Measurements from ENCODE around the gene DENND1A. TPM values are rescaled to one million over a fixed set of nuclear protein-coding genes. Genes with fewer than 3 reads are reported as not detected.

Gene DENND1A
- total RNA-seq, 1 donor from 2014 or later: 26.1 TPM

GRCh38 chr9:123880420-123880819 is 49.5 kb downstream of the DENND1A start:
- intact Hi-C loops (cut with DNase I): no loop called here
- ATAC-seq: no peak
- DNase-seq (ENCODE audit: low spot score): no peak

- DNase-seq (ENCODE audit: low spot score) (no peak), ATAC-seq (no peak)
- intact Hi-C loops (cut with DNase I): no loop called here
Measured at GRCh38 chr9:123876750-123877149, 53.2 kb downstream of the DENND1A start.

GRCh38 chr9:123872710-123873109 is 57.2 kb downstream of the DENND1A start:
- intact Hi-C loops (cut with DNase I): no loop called here
- DNase-seq (ENCODE audit: low spot score) (no peak), ATAC-seq (no peak)

DNA sequence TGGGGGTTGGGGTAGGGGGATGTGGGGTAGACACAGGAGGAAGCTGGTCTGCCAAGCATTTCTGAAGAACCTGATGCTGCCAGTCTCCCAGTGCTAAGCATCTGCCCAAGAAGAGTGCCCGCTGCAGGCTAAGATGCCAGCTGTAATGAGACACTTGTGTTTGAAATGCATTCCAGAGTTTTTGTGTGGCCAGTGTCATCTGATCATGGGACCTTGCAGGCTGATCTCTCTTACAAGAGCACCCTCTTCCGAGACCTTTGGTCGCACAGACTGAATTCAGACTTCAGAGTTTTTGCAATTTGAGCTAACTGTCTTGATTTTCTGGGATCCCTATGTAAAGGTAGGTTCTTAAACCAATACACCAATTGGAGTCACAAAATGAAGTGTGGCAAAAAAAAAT is 58.1 kb downstream of the DENND1A start:
- DNase-seq (ENCODE audit: low spot score) (no peak), ATAC-seq (no peak)
- intact Hi-C loops (cut with DNase I): no loop called here

- intact Hi-C loops (cut with DNase I): loop anchor here (10.0 kb wide), 1 partner anchor 377 kb away; no protein-coding TSS in a partner anchor
- DNase-seq (ENCODE audit: low spot score): no peak
- ATAC-seq: no peak
Measured at GRCh38 chr9:123868002-123868401, 61.9 kb downstream of the DENND1A start.

GRCh38 chr9:123867034-123867433 is 62.9 kb downstream of the DENND1A start:
- peak; percentile 57 for ATAC-seq
- DNase-seq (ENCODE audit: low spot score): no peak
- intact Hi-C loops (cut with DNase I): loop anchor here (10.0 kb wide), 1 partner anchor 378 kb away; no protein-coding TSS in a partner anchor

- ATAC-seq: no peak
- intact Hi-C loops (cut with DNase I): loop anchor here (10.0 kb wide), 1 partner anchor 378 kb away; no protein-coding TSS in a partner anchor
- DNase-seq (ENCODE audit: low spot score): no peak
Measured at GRCh38 chr9:123866497-123866896, 63.4 kb downstream of the DENND1A start.

DNA sequence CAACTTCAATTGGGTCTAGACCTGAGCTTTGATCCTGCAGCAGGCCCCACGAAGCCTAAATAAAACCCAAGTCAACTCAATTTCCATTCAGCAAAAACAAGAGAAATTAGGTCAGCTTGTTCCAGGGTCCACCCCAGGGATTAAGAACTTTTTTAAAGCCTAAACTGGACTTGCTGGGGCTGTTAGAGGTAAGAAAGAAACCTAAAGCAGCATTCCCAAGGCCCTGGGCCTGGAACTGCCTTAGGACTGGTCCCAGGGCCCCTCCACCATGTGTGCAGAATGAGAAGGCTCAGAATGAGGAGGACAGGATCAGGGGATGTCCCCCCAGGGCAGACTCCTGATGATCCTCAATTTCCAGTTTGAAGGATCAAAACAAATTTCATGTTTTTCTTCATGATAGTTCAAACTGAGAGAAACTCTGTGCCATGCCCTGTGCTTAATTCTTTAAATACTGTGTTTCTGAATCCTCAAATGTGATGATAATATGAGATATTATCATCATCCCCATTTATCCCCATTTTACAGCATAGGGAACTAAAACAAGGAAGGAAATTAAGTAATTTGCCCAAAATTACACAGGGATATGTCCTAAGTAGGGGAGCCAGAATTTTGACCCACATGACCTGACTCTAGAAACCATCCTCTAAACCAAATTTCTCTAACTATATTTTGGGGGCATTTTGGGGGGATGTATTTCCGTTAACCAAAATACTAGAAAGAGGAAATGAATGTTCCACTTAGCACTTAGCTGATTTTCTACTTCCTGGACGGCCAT is 64.5 kb downstream of the DENND1A start:
- peak; percentile 51 for ATAC-seq
- DNase-seq (ENCODE audit: low spot score): no peak
- intact Hi-C loops (cut with DNase I): loop anchor here (10.0 kb wide), 1 partner anchor 379 kb away; no protein-coding TSS in a partner anchor

- ATAC-seq: no peak
- intact Hi-C loops (cut with DNase I): loop anchor here (10.0 kb wide), 1 partner anchor 381 kb away; no protein-coding TSS in a partner anchor
Measured at GRCh38 chr9:123864251-123864650, 65.7 kb downstream of the DENND1A start.

GRCh38 chr9:123863164-123863855 is 66.6 kb downstream of the DENND1A start:
- ATAC-seq: peak; percentile 54
- intact Hi-C loops (cut with DNase I): loop anchor here (10.0 kb wide), 1 partner anchor 381 kb away; no protein-coding TSS in a partner anchor
- no peak for DNase-seq (ENCODE audit: low spot score)

More at GRCh38 chr9:123864251-123864650, 65.7 kb downstream of the DENND1A start:
- DNase-seq (ENCODE audit: low spot score): no peak

GRCh38 chr9:123861756-123862120 is 68.2 kb downstream of the DENND1A start:
- no peak for DNase-seq (ENCODE audit: low spot score)
- no peak for ATAC-seq
- intact Hi-C loops (cut with DNase I): loop anchor here (10.0 kb wide), 1 partner anchor 383 kb away; no protein-coding TSS in a partner anchor

- DNase-seq (ENCODE audit: low spot score): no peak
- ATAC-seq: no peak
- intact Hi-C loops (cut with DNase I): loop anchor here (10.0 kb wide), 1 partner anchor 384 kb away; no protein-coding TSS in a partner anchor
Measured at GRCh38 chr9:123861086-123861755, 68.7 kb downstream of the DENND1A start.

DNA sequence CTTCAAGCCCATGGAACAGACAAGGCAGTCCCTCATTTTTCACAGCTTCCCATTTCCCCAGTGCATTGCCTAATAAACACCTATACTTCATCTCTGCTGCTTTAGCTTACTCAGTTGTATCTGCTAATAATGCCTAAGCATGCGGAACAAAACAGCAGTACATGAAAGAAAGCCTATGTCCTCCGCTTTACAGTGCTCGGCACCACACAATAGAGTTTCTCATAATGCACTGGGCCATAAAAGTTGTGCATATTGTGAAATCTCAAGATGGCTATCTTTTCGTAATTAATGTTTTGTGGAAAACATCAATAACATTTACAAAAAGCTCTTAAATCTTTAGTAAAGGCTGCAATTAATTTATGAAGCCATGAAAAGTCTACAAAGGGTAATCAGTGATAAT is 69.3 kb downstream of the DENND1A start:
- ATAC-seq: no peak
- intact Hi-C loops (cut with DNase I): loop anchor here (10.0 kb wide), 1 partner anchor 384 kb away; no protein-coding TSS in a partner anchor

DNA sequence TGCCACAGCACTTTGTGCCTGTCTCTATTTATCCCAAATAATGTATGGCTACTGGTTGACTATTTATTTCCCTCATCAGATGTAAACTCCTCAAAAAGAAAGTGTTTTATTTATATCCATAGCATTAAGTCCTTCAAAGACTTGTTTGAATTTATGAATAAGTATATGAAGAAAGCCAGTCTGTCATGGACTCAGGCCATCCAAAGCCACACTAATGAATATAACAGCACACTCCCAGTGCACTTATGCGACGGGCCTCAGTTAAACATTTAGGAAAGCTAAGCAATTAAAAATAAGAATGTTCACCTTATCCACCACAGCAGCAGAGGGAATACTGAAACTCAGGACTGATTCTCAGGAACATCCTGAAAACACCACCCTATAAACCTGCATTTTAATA is 77.5 kb downstream of the DENND1A start:
- DNase-seq (ENCODE audit: low spot score) (no peak), ATAC-seq (no peak)
- intact Hi-C loops (cut with DNase I): no loop called here

More for the DNA sequence above, 69.3 kb downstream of the DENND1A start:
- DNase-seq (ENCODE audit: low spot score): no peak

GRCh38 chr9:123851851-123852250 is 78.1 kb downstream of the DENND1A start:
- ATAC-seq (no peak), DNase-seq (ENCODE audit: low spot score) (no peak)
- intact Hi-C loops (cut with DNase I): no loop called here

- ATAC-seq (no peak), DNase-seq (ENCODE audit: low spot score) (no peak)
- intact Hi-C loops (cut with DNase I): no loop called here
Measured at GRCh38 chr9:123848447-123849085, 81.4 kb downstream of the DENND1A start.

- intact Hi-C loops (cut with DNase I): no loop called here
- DNase-seq (ENCODE audit: low spot score) (no peak), ATAC-seq (no peak)
Measured at GRCh38 chr9:123846966-123847365, 83.0 kb downstream of the DENND1A start.

GRCh38 chr9:123843703-123844102 is 86.2 kb downstream of the DENND1A start:
- DNase-seq (ENCODE audit: low spot score) (no peak), ATAC-seq (no peak)
- intact Hi-C loops (cut with DNase I): no loop called here

DNA sequence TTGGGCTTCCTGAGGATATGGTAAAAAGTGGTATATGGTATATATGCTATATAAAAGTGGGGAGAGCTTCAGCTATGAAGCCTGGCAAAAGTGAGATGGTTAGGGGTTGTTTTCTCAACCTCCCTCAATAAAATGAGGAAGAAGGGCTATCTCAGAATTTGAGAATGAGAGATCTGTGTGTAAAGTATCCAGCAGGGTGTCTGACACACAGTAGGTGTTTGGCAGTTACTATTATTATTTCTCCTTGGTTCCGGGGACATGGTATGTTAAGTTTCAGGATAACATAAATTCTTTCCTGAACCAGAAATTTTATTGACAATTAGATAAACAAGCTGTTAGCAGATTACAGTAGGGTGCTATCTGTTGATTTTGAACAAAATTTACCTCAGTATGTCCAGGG is 94.1 kb downstream of the DENND1A start:
- DNase-seq (ENCODE audit: low spot score) (no peak), ATAC-seq (no peak)
- intact Hi-C loops (cut with DNase I): no loop called here
